GM12874 (cell line): ENCODE data around the gene SCLT1.

Source experiments
- TF ChIP-seq, protein P1 (sequence below): IDR thresholded peaks from 2 replicates; pipeline ENCODE4 v1.5.1; 2011; ENCODE audit warnings: low read depth, mild to moderate bottlenecking, control low read depth, low read length, moderate library complexity; ENCODE audit not compliant: insufficient read depth

Gene SCLT1

DNA sequence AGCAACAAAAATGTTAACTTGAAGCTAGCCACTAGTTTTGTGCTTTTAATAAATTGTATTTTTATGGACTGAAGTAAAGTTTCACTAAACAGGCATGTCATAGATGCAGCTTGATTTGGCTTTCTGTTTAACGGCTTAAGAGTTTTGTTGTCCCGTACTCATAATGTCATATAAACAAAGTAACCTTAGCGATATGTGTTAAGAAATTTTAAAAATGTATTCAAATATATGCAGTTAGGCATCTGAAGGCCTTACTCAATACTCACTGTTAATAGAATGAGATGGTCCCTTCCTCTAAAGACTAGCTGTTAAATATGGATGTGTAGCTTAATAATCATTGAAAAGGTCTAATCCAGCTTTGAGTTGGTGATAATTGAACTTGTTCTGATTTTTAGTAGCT lies 1.0 kb upstream of the SCLT1 start:
- TF ChIP-seq, protein P1, sequence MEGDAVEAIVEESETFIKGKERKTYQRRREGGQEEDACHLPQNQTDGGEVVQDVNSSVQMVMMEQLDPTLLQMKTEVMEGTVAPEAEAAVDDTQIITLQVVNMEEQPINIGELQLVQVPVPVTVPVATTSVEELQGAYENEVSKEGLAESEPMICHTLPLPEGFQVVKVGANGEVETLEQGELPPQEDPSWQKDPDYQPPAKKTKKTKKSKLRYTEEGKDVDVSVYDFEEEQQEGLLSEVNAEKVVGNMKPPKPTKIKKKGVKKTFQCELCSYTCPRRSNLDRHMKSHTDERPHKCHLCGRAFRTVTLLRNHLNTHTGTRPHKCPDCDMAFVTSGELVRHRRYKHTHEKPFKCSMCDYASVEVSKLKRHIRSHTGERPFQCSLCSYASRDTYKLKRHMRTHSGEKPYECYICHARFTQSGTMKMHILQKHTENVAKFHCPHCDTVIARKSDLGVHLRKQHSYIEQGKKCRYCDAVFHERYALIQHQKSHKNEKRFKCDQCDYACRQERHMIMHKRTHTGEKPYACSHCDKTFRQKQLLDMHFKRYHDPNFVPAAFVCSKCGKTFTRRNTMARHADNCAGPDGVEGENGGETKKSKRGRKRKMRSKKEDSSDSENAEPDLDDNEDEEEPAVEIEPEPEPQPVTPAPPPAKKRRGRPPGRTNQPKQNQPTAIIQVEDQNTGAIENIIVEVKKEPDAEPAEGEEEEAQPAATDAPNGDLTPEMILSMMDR: no peak

DNA sequence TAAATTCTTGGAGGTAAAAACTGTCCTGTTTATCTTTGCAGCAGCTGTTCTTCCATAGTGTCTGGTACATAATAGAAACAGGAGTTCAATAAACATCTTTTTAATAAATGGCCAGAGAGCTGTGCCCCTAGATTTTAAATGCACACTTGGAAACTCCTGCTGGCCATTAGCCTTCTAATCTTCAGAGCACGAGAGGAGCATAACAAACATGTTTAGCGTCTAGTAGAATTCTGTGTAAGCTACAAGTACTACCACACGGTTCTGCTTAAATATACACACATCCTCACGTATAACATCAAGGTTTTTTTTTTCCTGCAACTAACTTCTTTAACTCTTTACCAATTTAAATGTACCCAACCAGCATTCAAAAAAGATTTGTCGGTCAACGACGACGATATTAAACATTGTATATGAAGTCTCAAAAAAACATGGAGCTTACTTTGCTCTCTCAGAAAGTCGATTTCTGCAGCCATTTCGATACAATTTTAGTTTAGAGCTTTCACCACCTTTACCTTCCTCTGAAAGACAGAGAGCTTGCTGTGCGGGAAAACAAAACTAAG lies 628 bp downstream of the SCLT1 start:
- TF ChIP-seq, protein P1: no peak

DNA sequence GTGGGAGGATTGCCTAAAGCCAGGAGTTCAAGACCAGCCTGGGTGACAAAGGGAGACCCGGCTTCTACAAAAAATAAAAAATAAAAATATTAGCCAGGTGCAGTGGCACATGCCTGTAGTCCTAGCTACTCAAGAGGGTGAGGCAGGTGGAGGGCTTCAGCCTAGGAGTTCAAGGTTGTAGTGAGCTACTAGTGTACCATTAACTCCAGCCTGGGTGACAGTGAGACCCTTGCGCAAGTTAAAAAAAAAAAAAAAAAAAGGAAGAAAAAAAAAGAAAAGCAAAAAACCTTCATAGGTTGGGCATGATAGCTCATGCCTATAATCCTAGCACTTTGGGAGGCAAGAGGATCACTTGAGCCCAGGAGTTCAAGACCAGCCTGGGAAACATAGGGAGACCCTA lies 5.8 kb downstream of the SCLT1 start:
- TF ChIP-seq, protein P1: no peak

DNA sequence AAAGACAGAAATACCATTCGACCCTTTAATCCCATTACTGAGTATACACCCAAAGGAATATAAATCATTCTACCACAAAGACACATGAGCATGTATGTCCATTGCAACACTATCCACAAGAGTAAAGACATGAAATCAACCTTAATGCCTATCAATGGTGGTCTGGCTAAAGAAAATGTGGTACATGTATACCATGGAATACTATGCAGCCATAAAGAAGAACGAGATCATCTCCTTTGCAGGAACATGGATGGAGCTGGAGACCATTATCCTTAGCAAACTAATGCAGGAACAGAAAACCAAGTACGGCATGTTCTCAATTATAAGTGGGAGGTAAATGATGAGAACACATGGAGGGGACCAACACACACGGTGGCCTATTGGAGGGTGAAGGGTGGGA lies 7.9 kb downstream of the SCLT1 start:
- TF ChIP-seq, protein P1: no peak

DNA sequence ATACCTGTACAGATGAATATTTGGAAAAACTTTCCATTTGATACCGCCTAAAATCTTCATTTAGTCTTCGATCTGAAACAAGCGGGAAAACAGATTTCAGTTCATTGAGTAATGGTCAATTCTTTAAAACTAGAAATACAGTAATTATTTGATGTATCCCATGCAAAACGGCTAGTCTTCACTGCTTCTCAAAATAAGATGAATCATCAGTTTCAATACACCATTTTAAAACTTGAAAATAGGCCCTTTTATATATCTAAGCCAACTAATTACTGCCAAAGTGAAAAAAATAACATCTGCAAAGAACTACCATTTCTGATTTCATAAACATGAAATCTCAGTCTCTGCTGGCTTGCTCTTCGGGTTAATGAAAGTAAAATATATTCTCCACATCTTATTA lies 11.0 kb downstream of the SCLT1 start:
- TF ChIP-seq, protein P1: no peak

DNA sequence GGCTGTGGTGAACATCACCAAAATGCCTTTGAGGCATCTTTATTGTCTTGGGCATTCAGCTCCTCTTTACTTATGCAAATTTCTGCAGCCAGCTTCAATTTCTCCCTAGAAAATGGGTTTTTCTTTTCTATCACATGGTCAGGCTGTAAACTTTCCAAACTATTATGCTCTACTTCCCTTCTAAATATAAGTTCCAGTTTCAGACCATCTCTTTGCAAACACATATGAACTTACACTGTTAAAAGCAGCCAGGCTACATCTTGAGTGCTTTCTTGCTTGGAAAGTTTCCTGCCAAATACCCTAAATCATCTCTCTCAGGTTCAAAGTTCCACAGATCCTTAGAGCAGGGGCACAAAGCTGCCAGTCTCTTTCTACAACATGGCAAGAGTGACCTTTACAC lies 13.2 kb downstream of the SCLT1 start:
- TF ChIP-seq, protein P1: no peak

DNA sequence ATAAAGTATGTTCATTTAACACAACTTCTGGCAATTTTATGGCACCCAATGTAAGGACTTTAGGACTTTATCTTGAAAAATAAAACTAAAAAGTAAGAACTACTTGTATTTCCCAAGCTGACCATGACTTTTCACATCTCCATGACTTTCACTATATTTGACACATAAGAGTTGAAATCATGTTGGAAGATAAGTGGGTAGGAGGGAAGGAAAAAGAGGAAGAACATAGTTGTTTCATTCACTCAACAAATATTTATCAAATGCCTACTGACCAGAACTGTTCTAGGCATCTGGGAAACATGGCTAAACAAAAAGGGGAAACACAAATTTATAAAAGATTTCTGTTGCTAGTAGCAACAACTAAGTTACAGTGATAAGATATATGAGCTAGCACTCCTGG lies 16.0 kb downstream of the SCLT1 start:
- TF ChIP-seq, protein P1: no peak
